Osteoblast (primary cell): ENCODE data around the gene SEC11C. TPM values are rescaled to one million over a fixed set of nuclear protein-coding genes. Genes with fewer than 3 reads are reported as not detected.

Experiments used
- DNase-seq: peaks from one replicate; pipeline ENCODE4 v3.0.0; 2011; ENCODE audit warnings: low spot score, mixed read lengths; ENCODE audit not compliant: insufficient read length; ENCODE audit errors: missing footprints
- H2AFZ ChIP-seq: 2 replicates; pipeline ENCODE4 v1.6.0; 2011; ENCODE audit warnings: mild to moderate bottlenecking, low read length
- H3K27ac ChIP-seq: 2 replicates; pipeline ENCODE4 v1.5.1; 2011; ENCODE audit warnings: mild to moderate bottlenecking, low read depth, low read length, moderate library complexity
- H3K27me3 ChIP-seq: 2 replicates; pipeline ENCODE4 v1.6.0; 2012; ENCODE audit warnings: mild to moderate bottlenecking, control low read depth, inconsistent platforms, low read length, moderate library complexity; ENCODE audit not compliant: insufficient read depth
- H3K36me3 ChIP-seq: 2 replicates; pipeline ENCODE4 v1.5.1; 2011; ENCODE audit warnings: mild to moderate bottlenecking, low read length, control low read depth, moderate library complexity; ENCODE audit not compliant: insufficient read depth
- H3K4me1 ChIP-seq: 2 replicates; pipeline ENCODE4 v1.5.1; 2011; ENCODE audit warnings: mild to moderate bottlenecking, low read length, control low read depth, moderate library complexity; ENCODE audit not compliant: insufficient read depth
- H3K4me2 ChIP-seq: 2 replicates; pipeline ENCODE4 v1.6.0; 2011; ENCODE audit warnings: mild to moderate bottlenecking, low read length; ENCODE audit not compliant: insufficient read depth
- H3K4me3 ChIP-seq: fragments of 200-600 bp; sonication (generic); 3 replicates; pipeline ENCODE4 v1.5.1; 2012; ENCODE audit warnings: mild to moderate bottlenecking, low read length, inconsistent platforms; ENCODE audit not compliant: insufficient read depth
- H3K79me2 ChIP-seq: 2 replicates; pipeline ENCODE4 v1.6.0; 2012; ENCODE audit warnings: mild to moderate bottlenecking, low read length, control low read depth, inconsistent platforms; ENCODE audit not compliant: insufficient read depth
- H3K9me3 ChIP-seq: 2 replicates; pipeline ENCODE4 v1.5.1; 2011; ENCODE audit warnings: low read depth, low read length, control low read depth
- H4K20me1 ChIP-seq: 2 replicates; pipeline ENCODE4 v1.6.0; 2012; ENCODE audit warnings: mild to moderate bottlenecking, low read length, control low read depth; ENCODE audit not compliant: insufficient read depth
- total RNA-seq: library from RNA; depleted of rRNA; stranded (reverse); fragments of >200 nt; gene quantifications from 2 replicates; pipeline ENCODE4 v1.2.3, GENCODE V29; 2012
- TF ChIP-seq, protein P1 (sequence below): IDR thresholded peaks from 2 replicates; pipeline ENCODE4 v1.5.1; 2011; ENCODE audit warnings: mild to moderate bottlenecking, low read depth, low read length, moderate library complexity; ENCODE audit errors: extremely low read depth

The SEC11C gene
- total RNA-seq, 1 donor: 10.1 TPM

DNA sequence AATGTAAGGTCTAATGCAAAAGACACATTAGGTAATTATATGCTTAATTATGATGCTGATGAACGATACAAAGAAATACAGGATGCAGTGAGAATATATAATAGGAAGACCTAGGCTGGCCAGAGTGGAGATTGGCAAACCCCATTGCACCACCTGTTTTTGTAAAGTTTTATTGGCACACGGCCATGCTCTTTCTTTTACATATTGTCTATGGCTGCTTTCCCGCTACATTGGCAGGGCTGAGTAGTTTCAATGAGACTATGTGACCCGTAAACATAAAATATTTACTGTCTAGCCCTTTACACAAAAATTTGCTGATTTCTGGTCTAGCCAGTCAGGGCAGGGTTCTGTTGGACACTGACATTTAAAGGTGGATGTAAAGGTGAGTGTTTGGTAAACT is 5.4 kb downstream of the SEC11C start:
- no peak for DNase-seq
- H3K27me3 ChIP-seq: no peaks in the 10 kb centered on the region
- no peaks in the 10 kb centered on the region for H3K9me3 ChIP-seq
- H3K4me3 ChIP-seq: no peak overlapping the region
- no peak overlapping the region for H3K27ac ChIP-seq
- H3K79me2 ChIP-seq: peaks cover 7% of the 10 kb centered on the region
- peaks cover 5% of the 10 kb centered on the region for H3K4me1 ChIP-seq
- H3K36me3 ChIP-seq: no peaks in the 10 kb centered on the region
- H4K20me1 ChIP-seq: no peaks in the 10 kb centered on the region
- TF ChIP-seq, protein P1, sequence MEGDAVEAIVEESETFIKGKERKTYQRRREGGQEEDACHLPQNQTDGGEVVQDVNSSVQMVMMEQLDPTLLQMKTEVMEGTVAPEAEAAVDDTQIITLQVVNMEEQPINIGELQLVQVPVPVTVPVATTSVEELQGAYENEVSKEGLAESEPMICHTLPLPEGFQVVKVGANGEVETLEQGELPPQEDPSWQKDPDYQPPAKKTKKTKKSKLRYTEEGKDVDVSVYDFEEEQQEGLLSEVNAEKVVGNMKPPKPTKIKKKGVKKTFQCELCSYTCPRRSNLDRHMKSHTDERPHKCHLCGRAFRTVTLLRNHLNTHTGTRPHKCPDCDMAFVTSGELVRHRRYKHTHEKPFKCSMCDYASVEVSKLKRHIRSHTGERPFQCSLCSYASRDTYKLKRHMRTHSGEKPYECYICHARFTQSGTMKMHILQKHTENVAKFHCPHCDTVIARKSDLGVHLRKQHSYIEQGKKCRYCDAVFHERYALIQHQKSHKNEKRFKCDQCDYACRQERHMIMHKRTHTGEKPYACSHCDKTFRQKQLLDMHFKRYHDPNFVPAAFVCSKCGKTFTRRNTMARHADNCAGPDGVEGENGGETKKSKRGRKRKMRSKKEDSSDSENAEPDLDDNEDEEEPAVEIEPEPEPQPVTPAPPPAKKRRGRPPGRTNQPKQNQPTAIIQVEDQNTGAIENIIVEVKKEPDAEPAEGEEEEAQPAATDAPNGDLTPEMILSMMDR: no peak
- H2AFZ ChIP-seq: no peak overlapping the region
- no peak overlapping the region for H3K4me2 ChIP-seq

DNA sequence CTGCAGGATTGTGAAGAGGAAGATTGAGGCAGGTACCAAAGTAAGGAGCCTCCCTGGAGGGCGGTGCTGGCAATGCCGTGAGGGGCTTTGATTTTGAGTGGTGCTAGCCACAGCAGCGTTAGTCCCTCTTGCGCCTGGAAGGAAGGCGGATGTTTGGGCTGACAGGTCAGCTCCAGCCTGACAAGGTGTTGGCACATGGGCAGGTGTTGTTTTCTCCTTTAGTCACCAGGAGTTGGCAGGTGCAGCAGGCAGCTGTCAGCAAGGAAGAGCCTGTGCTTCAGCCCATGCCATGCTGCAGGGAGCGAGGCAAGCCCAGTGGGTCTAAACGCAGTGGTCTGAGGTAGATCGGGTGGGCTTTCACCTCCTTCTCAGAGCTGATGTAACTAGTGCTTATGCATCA is 8.5 kb downstream of the SEC11C start:
- DNase-seq: no peak
- no peaks in the 10 kb centered on the region for H3K27me3 ChIP-seq
- no peak overlapping the region for H3K4me2 ChIP-seq
- TF ChIP-seq, protein P1: no peak
- H2AFZ ChIP-seq: no peak overlapping the region
- no peaks in the 10 kb centered on the region for H3K36me3 ChIP-seq
- H3K9me3 ChIP-seq: no peaks in the 10 kb centered on the region
- no peak overlapping the region for H3K4me3 ChIP-seq
- no peaks in the 10 kb centered on the region for H3K4me1 ChIP-seq
- H3K79me2 ChIP-seq: peaks cover 7% of the 10 kb centered on the region
- no peaks in the 10 kb centered on the region for H4K20me1 ChIP-seq
- no peak overlapping the region for H3K27ac ChIP-seq

DNA sequence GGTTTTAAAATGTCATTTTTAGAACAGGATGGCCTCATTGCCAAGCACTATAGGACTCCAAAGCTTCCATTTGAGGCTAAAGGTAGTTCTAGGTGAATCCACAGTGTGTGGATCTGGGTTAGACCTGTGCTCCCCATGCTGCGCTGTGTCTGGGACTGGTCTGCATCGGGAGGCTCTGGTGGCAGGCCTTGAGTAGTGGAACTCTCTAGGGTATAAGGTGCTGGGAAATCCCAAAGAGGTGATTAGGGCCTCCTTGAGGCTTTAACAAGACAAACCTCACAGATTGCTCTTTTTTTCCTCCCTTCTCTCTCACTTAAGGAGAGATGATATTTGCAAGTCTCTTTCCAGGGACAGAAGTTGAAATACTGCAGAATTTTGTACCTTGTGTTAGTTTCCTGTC is 9.3 kb downstream of the SEC11C start:
- Histone ChIP-seq H3K9me3 (no peaks in the 10 kb centered on the region), H3K27me3 (no peaks in the 10 kb centered on the region), H3K36me3 (no peaks in the 10 kb centered on the region), H3K4me1 (no peaks in the 10 kb centered on the region), H3K79me2 (peaks cover 7% of the 10 kb centered on the region), H3K4me3 (no peak overlapping the region), H3K27ac (no peak overlapping the region), H3K4me2 (no peak overlapping the region), H2AFZ (no peak overlapping the region), H4K20me1 (no peaks in the 10 kb centered on the region)
- TF ChIP-seq, protein P1: no peak
- no peak for DNase-seq

DNA sequence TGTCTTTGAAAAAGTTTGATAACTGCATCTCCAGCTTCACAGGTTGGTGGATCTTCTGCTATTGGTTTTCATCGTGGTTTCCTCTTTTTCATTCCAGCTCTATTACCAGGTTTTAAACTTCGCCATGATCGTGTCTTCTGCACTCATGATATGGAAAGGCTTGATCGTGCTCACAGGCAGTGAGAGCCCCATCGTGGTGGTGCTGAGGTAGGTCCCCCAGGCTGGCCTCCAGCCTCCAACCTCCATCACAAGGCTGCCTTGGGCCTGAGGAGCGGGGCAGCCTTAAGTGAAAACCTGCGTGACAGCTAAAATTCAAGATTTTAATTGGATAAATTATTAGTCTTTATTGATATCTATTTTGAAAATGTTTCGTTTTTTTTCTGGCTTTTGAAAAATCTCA is 9.7 kb downstream of the SEC11C start:
- no peak overlapping the region for H3K4me3 ChIP-seq
- no peak for DNase-seq
- H3K27ac ChIP-seq: no peak overlapping the region
- TF ChIP-seq, protein P1: no peak
- H3K9me3 ChIP-seq: no peaks in the 10 kb centered on the region
- H3K27me3 ChIP-seq: no peaks in the 10 kb centered on the region
- H2AFZ ChIP-seq: no peak overlapping the region
- H3K4me2 ChIP-seq: no peak overlapping the region
- H3K36me3 ChIP-seq: no peaks in the 10 kb centered on the region
- peaks cover 7% of the 10 kb centered on the region for H3K79me2 ChIP-seq
- no peaks in the 10 kb centered on the region for H3K4me1 ChIP-seq
- H4K20me1 ChIP-seq: no peaks in the 10 kb centered on the region
